ENCODE results near the gene RBM20.
"Not testable (repeated sequence)": the region's sequence is repeated elsewhere in the genome, so short reads cannot be mapped to it uniquely, and the experiment has no call there.

The RBM20 gene

DNA sequence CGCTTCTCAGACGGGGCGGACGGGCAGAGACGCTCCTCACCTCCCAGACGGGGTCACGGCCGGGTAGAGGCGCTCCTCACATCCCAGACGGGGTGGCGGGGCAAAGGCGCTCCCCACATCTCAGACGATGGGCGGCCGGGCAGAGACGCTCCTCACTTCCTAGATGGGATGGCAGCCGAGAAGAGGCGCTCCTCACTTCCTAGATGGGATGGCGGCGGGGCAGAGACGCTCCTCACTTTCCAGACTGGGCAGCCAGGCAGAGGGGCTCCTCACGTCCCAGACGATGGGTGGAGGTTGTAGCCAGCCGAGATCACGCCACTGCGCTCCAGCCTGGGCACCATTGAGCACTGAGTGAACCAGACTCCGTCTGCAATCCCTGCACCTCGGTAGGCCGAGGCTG, 123.5 kb downstream of the RBM20 start:
- not testable (repeated sequence) for DNase-seq

DNA sequence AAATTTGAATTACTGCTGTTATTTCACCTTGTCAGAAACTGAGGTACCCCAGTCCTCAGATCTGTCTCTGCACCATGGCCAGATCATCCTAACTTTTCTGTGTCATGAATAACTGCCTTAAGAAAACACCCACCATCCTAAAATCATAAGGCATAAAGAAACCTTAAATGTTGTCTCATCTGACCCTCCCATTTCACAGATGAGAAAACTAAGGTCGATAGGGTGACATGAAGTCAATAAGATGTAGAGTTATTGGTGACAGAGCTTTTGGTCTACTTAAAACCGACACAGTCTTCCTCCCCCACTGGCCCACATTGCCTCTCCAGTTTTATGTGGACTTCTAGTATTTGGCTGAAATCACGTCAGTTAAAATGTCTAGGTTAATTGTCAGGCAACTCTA, 126.1 kb downstream of the RBM20 start:
- no peak for DNase-seq

DNA sequence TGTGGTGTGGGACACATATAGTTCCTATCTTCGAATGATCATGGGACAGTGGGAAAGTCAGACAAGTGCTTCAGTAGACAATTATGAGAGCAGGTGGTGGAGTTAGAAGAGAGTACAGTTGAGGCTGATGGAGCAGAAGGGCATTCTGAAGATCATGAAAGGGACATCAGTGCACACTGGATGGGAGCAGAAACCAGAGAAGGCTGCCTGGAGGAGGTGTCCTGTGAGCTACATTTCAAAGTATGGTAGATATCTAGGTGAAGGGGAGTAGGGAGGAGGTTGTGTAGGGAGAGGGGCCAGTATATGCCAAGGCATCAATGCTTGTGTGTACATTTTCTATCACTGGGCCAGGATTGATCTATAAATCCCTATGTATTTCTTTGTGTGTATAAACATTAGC, 127.3 kb downstream of the RBM20 start:
- DNase-seq, result no peak

GRCh38 chr10:110771991-110772390, 127.9 kb downstream of the RBM20 start:
- no peak for DNase-seq

DNA sequence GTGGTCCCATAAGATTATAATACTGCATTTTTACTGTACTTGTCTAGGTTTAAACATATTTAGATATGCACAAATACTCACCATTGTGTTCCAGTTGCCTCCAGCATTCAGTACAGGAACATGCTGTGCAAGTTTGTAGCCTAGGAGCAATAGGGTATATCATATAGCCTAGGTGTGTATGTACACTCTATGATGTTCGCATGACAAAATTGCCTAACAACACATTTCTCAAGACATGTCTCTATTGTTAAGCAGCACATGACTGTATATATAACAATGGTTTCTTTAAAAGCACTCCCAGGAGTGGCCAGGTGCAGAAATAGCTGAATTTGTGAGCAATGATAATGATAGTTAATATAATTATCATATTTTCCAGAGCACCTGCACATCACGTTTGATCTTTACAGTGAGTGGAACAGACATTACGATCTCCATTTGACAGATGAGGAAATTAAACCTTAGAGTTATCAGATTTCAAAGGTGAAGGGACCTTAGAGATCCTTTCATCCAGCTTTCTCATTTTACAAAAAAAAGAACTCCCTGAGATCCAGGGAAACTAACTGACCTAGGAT, 128.4 kb downstream of the RBM20 start:
- no peak for DNase-seq

DNA sequence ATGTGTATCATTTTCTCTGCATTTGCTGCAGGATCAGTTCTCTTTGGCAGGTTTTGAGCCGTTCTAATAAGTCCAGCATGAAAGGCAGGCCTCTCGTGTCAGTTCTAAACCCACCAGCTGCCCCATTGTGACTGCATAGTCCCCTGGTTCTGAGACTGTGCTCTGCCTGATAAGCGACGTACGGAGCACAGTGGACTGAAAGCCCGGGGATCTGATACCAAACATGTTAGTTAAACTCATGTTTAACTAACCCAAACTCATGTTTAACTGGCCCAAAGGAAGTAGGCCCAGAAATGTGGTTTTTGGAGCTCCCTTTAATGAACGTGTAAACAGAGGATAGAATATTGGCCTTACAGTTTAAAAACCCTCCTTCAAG, 129.5 kb downstream of the RBM20 start:
- DNase-seq, result no peak

DNA sequence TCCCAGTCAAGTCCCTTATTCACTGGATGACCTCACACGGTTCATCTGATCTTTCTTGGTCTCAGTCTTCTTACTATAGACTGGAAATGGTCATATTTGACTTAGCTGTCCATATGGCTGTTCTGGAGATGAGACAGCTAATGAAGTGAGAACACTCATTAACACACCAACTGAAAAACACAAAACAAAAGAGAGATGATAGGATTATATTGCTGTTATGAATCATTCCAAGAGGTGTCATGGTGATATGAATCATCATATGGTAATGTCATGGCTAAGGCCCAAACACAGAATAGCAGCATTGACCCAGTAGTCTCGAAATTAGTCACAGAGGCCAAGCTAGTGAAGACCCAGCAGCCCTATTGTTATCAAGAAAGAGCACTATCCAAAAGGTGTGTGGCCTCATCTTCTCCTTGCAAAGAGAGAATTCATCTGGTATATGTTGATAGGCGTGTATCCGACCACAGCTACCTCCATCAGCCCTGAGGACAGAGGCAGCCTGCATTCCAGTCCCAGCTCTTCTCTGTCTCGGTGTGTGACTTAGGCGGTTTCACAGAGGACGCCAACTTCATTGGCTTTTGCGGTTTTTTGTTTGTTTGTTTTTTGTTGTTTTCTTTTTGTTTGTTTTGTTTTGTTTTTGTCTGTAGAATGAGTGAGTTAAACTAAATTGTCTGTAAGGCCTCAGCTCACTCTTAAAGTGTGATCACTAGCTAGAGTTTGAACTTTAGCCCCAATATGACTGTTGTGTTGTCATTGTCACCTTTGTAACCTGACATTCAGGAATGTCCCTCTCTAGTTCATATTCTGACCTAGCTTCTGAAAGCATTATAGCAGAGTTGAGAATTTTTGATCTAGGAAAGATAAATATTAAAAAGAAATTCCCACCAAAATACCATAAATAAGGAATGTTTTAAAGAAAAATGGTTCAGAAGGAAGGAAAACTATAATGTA, 130.2 kb downstream of the RBM20 start:
- DNase-seq, result no peak

- DNase-seq, result no peak
These were observed 130.9 kb downstream of the RBM20 start for GRCh38 chr10:110775020-110775375.

GRCh38 chr10:110775406-110775805, 131.3 kb downstream of the RBM20 start:
- DNase-seq, result no peak

GRCh38 chr10:110777017-110777416, 132.9 kb downstream of the RBM20 start:
- no peak for DNase-seq

DNA sequence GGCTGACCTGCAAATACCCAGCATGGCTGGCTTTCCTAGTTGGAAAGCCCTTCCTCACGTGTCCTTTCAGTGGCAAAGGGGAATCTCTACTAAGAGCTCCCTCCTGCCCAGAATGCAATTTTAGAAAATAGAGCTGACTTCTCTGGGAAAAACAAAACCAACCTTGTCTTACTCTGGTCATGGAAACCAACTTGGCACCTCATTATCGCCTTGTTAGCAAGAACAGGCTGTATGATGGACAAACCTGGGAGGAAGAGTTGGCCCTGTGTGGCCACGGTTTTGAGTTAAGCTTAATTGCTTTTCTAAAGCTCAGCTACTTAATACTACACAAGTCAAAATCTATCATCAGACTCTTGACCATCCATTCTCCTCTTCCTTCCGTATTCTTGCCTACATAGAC, 133.5 kb downstream of the RBM20 start:
- no peak for DNase-seq

DNA sequence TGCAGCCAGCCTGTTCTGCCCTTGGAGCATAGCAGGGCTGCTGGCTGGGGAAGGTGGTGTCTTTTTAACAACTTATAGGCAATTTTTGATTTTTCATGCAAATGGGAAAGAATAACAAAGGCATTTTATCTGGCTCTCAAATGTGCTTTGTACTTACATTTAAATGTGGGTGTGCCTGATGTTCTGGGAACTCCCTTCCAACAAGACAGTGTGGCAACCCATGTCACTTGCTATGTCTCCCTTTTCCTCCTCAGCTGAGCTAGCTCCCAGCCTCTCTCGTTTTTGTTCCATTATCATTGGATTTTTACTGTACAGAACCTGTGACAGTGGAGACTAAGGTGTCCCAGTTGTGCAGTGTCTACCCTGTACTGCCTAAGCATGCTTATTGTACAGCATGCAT, 134.1 kb downstream of the RBM20 start:
- no peak for DNase-seq

DNA sequence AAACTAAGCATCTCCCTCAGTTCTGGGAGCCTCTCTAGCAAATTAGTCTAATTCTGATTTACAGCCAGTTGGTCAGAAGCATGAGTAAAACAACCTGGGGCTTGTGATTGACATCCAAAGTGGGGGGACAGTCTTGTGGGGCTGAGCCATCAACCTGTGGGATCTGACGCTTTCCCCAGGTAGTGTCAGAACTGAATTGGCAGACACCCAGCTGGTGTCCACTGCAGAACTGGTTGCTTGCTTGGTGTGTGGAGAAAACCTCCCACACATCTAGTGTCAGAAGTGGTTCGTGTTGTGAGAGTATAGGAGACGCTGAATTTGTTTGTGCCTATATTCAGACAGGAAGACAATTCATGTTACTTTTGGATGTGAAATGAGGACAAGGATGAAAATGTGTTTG, 135.4 kb downstream of the RBM20 start:
- no peak for DNase-seq

GRCh38 chr10:110780704-110781103, 136.6 kb downstream of the RBM20 start:
- no peak for DNase-seq

DNA sequence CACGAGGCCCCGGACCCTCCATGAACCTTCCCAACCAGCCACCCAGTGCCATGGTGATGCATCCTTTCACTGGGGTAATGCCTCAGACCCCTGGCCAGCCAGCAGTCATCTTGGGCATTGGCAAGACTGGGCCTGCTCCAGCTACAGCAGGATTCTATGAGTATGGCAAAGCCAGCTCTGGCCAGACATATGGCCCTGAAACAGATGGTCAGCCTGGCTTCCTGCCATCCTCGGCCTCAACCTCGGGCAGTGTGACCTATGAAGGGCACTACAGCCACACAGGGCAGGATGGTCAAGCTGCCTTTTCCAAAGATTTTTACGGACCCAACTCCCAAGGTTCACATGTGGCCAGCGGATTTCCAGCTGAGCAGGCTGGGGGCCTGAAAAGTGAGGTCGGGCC, 137.0 kb downstream of the RBM20 start:
- no peak for DNase-seq

- DNase-seq, result no peak
These were observed 138.5 kb downstream of the RBM20 start for GRCh38 chr10:110782616-110783015.

DNA sequence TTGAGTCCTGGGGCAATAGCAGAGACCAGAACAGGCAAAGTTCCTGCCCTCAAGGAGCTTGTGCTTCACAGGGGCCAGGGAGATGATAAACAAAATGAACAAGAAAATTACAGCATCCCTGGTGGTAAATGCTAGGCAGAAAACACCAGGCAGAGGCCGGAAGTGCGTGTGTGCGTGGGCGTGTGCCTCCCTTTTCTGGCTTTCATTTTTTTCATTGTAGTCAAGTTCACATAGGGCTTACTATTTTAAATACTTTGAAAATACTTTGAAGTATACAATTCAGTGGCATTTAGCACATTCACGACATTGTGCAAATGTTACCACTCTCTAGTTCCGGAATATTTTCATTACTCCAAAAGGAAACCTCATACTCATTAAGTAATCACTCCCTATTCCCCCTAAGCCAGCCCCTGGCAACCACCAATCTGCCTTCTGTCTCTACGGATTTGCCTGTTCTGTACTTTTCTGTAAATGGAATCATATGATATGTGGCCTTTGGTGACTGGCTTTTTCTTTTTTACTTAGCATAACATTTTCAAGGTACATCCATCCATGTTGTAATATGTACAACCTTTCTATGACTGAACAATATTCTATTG, 139.5 kb downstream of the RBM20 start:
- DNase-seq, result peak; percentile 74

- DNase-seq, result no peak
These were observed 140.1 kb downstream of the RBM20 start for GRCh38 chr10:110784198-110784597.

DNA sequence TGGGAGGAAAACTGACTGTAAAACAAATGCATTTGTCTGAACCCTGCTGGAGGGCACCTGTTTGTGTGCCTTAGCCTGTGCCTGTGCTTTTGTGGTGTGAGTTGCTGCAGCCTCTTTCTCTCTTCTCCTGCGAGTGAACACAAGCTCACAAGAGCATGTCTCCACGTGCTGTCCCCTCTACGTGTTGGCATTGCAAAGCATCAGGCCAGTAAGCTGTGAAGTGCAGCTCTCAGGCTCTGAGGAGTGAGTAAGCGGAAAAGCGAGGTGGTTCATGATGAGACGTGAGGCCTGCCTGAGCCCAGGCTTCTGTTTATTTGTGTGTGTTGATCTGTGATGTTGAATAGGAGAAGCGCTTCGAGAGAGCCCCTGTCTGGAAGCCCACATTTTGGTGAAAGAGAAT, 142.0 kb downstream of the RBM20 start:
- no peak for DNase-seq

DNA sequence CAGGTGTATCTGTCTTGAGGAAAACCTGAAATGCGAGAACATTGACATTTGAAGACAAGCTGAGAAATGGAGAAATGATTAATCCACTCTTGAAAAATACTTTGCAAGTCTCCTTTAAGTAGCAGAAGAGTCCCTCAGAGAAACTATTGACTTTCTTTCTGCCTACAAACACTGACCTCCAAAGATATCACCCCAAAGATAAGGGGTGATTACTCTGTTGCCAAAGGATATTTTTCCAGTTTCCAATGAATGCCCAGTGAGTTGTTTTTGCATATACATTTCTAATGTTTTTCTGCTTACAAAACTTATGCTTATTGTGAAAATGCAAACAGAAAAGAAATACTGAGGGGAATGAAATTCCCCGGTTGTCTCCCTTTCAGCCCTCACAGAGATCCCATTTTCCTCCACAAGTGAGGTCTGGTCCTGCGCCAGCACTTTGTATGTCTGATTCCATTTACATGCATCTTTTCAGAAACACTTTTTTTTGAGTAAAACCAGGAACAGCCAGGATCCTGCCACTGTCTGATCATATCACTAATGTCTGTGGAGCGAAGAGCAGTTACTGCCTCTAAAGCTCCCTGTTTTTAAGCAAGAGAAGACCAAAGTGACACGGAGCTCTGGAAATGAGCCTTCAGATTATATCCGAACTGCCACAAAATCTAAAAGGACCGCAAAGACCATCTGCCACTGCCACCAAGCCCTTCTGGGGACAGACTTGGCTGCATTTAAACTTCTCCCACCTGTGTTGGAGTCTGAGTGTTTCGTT, 144.7 kb downstream of the RBM20 start:
- DNase-seq, result no peak

DNA sequence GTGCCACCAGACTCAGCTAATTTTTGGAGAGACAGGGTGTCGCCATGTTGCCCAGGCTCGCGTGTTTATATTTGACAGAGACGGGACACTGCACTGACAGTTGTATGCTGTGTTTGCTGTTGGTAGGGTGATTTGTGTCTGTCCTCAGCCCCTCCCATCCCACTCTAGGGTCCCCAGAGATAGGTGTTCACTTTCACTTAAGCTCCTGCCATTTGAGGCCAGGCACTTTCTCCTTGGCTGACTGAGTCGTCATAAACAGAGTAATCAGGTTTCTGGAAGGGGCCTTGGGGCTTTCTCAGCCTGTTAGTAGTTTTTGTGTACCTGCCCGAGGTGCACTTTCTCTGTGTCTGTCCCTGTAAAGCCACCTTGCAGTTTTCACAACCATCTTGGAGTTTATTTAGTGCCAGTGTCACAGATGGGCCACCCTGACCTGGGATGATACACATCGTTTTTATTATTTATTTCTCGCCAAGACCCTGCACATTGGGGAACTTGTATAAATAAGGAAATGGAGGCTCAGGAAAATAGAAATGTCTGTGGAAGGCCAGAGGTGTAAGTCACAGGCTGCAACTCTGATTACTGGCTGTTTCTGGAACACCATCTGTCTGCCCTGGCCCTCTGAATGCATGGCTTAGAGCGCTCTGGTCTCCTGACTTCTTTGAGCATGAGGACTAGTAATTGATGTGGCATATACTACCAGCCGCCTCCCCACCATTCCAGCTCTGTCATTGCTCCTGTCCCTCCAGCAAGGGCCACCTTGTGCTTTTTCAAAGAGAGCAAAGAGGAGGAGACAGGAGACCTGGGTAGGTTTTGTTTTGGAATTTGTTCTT, 145.7 kb downstream of the RBM20 start:
- DNase-seq, result no peak

GRCh38 chr10:110790913-110791506, 146.9 kb downstream of the RBM20 start:
- no peak for DNase-seq
